ENCODE results near the gene KRTAP12-1.

GRCh38 chr21:44637018-44637850, 44.7 kb downstream of the KRTAP12-1 start, which contains the start of gene KRTAP10-10:
- TF ChIP-seq, protein P1, sequence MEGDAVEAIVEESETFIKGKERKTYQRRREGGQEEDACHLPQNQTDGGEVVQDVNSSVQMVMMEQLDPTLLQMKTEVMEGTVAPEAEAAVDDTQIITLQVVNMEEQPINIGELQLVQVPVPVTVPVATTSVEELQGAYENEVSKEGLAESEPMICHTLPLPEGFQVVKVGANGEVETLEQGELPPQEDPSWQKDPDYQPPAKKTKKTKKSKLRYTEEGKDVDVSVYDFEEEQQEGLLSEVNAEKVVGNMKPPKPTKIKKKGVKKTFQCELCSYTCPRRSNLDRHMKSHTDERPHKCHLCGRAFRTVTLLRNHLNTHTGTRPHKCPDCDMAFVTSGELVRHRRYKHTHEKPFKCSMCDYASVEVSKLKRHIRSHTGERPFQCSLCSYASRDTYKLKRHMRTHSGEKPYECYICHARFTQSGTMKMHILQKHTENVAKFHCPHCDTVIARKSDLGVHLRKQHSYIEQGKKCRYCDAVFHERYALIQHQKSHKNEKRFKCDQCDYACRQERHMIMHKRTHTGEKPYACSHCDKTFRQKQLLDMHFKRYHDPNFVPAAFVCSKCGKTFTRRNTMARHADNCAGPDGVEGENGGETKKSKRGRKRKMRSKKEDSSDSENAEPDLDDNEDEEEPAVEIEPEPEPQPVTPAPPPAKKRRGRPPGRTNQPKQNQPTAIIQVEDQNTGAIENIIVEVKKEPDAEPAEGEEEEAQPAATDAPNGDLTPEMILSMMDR (IDR thresholded peaks at IDR 0.05; ENCODE audit: insufficient read depth, low read depth, low read length) = no peak
- no peak for TF ChIP-seq EZH2 (IDR thresholded peaks at IDR 0.05; ENCODE audit: insufficient read depth, low read length)
